Pulmonary artery endothelial cell (primary cell): ENCODE data around the gene RBL1. TPM values are rescaled to one million over a fixed set of nuclear protein-coding genes. Genes with fewer than 3 reads are reported as not detected.
"Not testable (repeated sequence)": the region's sequence is repeated elsewhere in the genome, so short reads cannot be mapped to it uniquely, and the experiment has no call there.

Source experiments
- DNase-seq: peaks from one replicate; pipeline ENCODE4 v3.0.0-alpha.2; 2011; ENCODE audit warnings: low read depth, low spot score
- total RNA-seq: library from RNA; depleted of rRNA; stranded (reverse); fragments of >200 nt; gene quantifications from 2 replicates; pipeline ENCODE4 v1.2.3, GENCODE V29; 2014

The RBL1 gene
- total RNA-seq, 1 donor from 2014 or later: 13.1 TPM

DNA sequence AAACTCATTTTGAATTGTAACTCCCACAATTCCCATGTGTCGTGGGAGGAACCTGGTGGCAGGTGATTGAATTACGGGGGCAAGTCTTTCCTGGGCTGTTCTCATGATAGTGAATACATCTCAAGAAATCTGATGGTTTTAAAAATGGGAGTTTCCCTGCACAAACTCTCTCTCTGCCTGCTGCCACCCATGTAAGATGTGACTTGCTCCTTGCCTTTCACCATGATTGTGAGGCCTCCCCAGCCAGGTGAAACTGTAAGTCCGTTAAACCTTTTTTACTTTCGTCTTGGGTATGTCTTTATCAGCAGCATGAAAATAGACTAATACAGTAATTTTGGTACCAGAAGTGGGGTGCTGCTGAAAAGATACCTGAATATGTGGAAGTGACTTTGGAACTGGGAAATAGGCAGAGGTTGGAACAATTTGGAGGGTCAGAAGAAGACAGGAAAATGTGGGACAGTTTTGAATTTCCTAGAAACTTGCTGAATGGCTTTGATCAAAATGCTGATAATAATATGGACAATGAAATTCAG lies 102.9 kb downstream of the RBL1 start:
- no peak for DNase-seq

DNA sequence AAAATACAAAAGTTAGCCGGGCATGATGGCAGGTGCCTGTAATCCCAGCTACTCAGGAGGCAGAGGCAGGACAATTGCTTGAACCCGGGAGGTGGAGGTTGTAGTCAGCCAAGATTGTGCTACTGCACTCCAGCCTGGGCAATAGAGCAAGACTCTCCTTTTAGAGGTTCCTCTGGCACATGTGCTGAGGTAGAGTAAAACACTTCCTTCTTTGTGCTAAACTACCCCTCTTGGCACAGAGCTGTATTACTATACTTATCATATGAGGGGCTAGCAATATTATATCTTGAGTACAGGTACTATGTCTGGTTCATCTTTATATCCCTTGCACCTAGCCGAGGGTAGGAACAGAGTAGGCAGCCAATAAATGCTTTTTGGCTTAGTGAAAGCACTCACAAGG lies 104.1 kb downstream of the RBL1 start:
- no peak for DNase-seq

DNA sequence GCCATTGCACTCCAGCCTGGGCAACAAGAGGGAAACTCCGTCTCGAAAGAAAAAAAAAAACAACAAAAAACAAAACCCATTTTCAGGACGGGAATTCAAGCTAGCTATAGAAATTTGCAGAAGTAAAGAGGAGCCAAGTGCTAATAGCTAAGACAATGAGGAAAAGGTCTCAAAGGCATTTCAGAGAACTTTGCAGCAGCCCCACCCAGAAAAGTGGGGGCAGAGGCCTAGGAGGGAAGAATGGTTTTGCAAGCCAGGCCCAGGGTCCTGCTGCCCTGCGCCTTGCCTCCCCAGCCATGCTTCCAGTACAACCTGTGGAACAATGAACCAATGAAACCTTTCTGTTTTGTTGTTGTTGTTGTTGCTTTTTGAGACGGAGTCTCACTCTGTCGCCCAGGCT lies 106.0 kb downstream of the RBL1 start:
- DNase-seq: no peak

DNA sequence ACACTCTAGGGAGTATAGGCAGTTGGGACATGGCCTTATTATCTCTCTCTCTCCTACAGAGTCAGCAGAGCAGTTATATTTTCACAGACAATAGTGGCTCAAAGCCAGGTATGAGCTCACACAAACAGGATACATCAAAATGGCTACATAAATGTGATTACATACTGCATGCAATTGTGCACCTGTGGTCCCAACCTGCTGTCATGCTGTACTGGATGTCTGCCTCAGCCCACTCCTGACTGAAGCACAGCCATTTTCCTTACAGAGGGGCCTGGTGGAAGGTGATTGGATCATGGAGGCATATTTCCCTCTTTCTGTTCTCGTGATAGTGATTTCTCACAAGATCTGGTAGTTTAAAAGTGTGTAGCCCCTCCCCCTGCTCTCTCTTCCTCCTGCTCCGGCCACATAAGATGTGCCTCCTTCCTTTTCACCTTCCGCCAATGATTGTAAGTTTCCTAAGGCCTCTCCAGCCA lies 107.3 kb downstream of the RBL1 start:
- DNase-seq: peak; percentile 57

DNA sequence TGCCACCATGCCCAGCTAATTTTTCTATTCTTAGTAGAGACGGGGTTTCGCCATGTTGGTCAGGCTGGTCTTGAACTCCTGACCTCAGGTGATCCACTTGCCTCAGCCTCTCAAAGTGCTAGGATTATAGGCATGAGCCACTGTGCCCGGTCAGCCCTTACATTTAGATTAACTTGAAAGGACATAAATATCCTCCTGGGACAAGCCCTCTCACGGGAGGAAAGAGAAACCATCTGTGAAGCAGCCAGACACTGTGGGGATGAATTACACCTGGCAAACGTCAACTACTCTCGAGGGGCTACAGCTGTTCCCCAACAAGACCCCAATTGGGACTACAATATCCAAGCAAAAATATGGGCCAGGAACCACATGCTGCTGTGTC lies 111.5 kb downstream of the RBL1 start:
- DNase-seq: no peak

DNA sequence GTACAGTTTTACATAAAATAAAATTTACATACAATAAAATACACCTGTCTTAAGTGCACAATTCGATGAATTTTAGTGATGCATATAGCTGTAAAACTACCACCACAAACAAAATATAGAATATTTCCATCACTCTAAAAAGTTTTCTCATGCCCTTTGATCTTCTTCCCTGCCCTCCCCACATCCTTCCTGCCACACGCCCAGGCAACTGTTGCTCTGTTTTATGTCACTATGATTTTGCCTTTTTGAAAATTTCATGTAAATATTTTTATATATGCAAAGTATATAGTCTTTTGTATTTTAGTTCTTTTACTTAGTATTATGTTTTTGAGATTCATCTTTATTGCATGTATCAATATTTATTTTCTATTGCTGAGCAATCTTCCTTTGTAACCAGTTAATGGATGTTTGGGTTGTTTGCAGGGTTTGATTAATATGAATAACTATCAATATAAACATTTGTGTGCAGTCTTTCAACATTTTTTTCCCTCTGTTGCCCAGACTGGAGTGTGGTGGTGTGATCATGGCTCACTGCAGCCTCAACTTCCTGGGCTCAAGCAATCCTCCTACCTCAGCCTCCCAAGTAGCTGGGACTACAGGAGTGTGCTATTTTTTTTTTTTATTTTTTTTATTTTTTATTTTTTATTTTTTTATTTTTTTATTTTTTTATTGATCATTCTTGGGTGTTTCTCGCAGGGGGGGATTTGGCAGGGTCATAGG lies 120.5 kb downstream of the RBL1 start:
- no peak for DNase-seq

DNA sequence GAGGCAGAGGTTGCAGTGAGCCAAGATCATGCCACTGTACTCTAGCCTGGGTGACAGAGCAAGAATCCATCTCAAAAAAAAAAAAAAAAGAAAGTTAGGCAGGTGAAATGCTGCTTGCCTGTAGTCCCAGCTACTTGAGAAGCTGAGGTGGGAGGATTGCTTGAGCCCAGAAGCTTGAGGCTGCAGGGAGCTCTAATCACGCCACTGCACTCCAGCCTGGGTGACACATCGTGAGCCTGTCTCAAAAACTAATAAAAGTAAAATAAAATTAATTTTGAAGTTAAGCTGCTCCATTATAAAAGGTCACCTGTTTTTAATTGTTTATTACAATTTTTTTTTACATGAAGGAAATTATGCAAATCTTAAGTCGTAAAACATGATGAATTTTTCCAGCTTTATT lies 121.1 kb downstream of the RBL1 start:
- DNase-seq: no peak

DNA sequence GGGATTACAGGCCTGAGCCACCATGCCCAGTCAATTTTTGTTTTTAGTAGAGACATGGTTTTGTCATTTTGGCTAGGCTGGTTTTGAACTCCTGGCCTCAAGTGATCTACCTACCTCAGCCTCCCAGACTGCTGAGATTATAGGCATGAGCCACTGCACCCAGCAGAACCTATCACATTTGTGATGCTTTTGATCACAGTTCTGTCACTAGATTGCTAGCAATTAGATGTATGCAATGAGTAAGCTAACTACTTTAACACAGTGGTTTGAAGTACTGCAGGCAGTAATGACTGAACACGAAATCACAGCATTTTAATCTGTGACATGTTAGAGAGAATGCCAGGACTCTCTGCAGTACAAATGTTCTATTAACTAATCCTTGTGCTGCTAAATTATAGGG lies 124.7 kb downstream of the RBL1 start:
- DNase-seq: no peak

DNA sequence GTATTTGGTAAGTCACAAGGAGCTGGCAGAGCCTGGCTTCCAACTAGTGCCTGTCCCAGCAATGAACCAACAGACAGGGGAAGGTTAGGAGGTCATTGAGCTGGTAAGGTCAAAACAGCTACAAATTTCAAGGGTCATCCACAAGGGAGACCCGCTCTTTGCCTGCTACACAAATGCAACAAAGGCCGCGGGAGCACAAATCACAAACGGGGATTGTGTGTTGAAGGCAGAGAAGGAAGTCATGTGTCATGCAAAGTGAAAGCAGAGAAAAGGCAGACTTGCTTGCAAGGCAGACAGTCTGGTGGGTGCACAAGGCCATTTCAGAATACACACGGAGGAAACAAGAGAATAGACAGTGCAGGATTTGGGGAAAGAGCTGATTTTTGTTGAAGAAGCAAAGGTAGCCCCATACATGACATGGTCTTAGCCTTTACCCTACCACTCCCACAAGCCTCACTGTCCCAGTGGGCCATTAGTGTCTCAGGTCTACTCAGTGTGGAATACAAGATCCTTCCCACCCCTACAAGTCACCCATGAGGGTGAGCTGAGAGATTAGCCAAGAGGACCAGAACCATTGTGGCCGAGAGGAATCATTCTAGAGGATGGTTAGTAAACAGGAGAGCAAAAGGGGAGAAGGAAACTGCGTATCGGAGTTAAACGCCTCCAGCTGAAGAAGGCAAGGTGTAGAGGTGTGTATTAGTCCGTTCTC lies 126.2 kb downstream of the RBL1 start:
- no peak for DNase-seq

DNA sequence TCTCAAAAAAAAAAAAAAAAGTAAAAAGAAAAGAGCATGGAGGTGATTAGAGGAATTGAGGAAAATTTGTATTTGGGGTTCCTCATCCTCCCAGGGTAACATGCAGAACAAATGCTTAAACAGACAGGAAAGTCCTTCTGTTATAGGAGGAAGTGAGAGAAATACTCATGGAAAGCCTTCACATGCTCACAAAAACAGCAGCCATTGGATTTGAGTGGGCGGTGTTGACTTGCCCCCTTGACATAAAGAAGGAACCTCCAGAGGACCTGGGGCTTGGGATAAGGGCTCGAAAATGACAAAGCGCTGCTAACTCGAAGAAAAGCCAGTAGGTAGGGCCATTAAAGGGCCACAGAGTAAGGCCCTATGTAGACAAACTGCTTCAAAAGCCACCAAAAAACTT lies 126.7 kb downstream of the RBL1 start:
- no peak for DNase-seq

DNA sequence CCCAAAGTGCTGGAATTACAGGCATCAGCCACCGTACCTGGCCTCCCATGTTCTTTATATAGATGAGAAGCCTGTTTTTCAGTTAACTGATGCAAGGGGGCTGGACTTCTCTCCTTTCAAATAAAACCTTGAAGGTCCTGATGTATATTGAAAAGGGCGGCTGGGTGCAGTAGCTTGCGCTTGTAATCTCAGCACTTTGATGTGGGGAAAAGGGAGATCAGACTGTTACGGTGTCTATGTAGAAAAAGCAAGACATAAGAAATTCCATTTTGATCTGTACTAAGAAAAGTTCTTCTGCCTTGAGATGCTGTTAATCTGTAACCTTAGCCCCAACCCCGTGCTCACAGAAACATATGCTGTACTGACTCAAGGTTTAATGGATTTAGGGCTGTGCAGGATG lies 128.2 kb downstream of the RBL1 start:
- DNase-seq: no peak

DNA sequence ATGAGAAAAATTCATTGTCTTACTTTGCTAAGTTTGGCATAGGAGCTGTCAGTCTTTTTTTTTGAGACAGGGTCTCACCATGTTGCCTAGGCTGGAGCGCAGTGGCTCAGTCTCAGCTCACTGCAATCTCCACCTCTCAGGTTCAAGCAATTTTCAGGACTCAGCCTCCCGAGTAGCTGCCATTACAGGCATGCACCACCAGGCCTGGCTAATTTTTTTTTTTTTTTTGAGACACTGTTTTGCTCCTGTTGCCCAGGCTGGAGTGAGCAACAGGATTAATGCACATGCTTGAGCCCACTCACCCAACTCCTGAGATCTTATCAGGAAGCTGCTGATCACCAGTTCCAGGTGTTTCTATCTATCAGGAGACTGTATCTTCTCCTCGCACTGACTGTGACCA lies 128.8 kb downstream of the RBL1 start:
- DNase-seq: not testable (repeated sequence)

DNA sequence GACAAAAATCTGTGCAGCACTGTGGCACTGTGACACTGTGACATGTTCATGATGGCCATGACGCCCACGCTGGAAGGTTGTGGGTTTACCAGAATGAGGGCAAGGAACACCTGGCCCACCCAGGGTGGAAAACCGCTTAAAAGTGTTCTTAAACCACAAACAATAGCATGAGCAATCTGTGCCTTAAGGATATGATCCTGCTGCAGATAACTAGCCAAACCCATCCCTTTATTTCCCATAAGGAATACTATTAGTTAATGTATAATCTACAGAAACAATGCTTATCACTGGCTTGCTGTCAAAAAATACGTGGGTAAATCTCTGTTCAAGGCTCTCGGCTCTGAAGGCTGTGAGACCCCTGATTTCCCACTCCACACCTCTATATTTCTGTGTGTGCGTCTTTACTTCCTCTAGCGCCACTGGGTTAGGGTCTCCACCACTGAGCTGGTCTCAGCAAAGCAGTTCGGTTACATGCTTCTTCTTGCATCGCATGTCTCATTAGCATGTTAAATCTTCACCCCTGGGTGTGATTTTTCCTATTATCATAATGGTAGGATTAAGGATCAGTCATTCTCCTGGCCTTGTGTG lies 133.3 kb downstream of the RBL1 start:
- DNase-seq: not testable (repeated sequence)

DNA sequence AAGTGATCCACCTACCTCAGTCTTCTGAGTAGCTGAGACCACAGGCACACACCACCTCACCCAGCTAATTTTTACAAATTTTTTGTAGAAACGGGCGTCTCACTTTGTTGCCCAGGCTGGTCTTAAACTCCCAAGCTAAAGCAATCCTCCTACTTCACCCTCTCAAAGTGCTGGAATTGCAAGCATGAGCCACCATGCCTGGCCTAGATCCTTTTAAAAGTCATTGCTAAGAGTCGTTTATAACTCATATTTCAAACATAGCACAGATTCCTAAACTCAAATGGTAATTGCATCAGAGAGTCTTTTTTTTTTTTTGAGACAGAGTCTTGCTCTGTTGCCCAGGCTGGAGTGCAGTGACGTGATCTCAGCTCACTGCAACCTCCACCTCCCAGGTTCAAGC lies 136.6 kb downstream of the RBL1 start:
- DNase-seq: no peak

DNA sequence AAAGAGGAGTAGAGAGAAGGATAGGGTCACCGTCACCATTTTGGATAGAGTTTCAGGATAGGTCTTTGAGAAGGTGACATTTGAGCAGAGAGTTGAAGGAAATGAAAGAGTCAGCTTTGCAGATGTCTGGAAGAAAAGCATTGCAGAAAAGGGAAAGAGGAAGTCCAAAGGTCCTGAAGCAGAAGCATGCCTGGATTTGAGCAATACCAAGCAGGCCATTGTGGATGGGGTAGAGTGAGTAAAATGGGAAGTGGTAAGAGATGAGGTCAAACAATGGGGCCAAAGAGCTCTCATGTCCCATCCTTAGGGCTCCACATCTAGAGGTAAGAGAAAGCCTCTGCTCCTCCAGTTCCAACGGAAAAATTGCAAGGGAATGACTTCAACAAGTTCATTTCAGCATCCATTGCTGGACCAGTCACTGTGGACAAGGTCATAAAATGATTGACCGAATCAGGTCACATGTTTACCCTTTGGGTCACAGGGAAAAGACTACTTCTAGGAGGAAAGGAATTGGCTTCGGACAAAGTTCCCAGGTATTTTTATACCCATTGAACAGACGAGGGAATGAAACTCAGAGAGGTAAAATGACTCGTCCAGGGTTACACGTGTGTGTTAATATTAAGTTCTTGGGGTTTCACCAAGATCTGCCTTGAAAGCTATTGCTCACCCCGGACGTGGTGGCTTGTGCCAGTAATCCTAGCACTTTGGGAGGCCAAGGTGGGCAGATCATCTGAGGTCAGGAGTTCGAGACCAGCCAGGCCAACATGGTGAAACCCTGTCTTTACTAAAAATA lies 137.7 kb downstream of the RBL1 start:
- DNase-seq: no peak

DNA sequence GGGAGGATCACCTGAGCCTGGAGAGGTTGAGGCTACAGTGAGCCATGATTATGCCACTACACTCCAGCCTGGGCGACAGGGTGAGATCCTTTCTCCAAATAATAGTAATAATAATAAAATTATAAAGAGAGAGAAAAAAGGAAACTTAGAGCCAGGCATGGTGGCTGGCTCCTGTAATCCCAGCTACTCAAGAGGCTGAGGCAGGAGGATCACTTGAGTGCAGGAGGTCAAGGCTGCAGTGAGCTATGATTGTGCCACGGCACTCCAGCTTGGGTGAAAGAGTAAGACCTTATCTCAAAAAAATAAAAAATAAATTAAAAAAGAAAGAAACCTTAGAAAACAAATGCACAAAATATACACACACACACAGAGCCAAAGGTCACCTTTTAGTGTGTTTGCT lies 139.1 kb downstream of the RBL1 start:
- no peak for DNase-seq

DNA sequence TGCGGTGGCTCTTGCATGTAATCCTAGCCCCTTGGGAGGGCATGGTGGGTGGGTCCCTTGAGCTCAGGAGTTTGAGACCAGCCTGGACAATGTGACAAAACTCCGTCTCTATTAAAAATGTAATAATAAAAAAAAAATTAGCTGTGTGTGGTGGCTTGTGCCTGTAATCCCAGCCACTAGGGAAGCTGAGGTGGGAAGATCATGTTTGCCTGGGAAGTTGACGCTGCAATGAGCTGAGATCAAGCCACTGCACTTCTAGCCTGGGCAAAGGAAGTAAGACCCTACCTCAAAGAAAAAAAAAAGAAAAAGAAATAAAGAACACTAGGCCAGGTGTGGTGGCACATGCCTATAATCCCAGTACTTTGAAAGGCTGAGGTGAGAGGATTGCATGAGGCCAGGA lies 139.8 kb downstream of the RBL1 start:
- DNase-seq: no peak

DNA sequence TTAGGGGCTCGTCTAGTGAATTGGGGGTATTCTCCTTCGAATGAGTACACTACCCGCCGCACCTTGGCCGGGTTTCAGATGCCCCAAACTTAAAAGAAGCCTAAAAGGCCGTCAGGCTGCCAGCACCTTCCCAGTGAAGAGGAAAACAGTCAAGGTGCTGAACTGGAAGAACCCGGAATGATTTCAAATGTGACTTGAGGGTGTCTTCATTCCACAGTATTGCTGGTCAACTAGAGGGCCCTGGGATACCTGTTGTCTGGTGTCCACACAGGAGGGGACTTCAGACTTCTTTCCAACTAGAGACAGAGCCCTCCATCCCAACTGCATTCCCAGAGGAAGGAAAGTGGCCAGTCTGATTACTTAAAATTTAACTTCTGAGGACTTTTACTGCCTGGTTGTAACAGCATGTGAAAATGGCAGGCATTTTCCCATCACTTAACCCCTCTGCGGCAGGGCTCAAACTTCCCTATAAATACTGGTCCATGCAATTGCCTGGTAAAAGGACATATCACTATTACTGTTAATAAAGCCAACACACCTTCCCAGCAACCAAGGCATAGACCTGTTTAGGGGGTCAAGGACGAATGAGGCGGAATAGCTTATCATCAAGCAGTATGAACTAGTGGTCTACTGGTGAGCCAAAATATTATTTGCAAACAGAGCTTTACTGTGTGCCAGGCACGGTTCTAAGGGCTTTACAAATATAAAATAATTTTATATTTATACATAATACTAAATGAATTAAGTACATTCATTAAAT lies 143.6 kb downstream of the RBL1 start:
- DNase-seq: no peak

DNA sequence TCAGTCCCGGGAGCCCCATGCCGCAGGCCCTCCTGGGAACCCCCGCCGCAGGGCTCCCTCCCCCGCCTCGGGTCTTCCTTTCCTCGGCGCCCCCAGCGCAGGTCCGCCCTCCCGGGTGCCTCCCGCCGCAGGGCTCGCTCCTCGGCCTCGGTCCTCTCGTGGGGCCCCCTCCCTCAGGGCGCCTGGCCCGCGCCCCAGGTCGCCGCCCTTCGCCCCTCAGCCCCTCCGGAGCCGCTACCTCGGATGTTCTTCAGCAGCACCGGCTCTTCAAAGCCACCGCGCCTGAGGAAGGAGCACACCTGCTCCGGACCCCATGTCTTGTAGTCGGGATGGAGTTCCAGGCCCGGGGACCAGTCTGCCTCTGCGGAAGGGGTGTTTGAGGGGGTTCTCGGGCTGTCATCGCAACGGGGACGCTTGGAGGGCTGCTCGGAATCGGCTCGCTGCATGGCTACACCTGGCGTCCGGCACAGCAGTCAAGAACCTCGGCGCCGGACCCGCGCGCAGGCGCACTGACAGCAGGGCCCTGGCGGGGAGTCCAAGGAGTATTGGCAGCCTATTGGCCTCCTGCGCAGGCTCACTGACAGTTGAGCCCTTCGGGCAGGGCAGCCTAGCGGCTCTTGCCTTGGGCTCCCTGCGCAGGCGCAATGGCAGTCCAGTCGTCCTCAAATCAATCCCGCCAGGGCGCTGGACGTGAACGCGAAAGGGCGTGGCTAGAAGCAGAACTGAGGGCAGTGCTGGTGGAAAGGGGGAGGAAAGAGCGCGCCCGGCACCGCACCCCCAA lies 144.4 kb downstream of the RBL1 start, which contains the start of gene SAMHD1:
Gene SAMHD1 (minus strand): TSS at position 511 of the 781 bp plus-strand sequence. CDS start 65 bp downstream, at position 446.
- peak; percentile 93 for DNase-seq
